HG03432 (cell line): ENCODE results near the gene DPYD.

ENCODE experiments used
- ATAC-seq: cut with Tn5 transposase; IDR thresholded peaks from one replicate; pipeline ENCODE4 v1.9.1; 2021; ENCODE audit warnings: mild to moderate bottlenecking, moderate library complexity; ENCODE audit not compliant: unreplicated experiment

Gene DPYD

DNA sequence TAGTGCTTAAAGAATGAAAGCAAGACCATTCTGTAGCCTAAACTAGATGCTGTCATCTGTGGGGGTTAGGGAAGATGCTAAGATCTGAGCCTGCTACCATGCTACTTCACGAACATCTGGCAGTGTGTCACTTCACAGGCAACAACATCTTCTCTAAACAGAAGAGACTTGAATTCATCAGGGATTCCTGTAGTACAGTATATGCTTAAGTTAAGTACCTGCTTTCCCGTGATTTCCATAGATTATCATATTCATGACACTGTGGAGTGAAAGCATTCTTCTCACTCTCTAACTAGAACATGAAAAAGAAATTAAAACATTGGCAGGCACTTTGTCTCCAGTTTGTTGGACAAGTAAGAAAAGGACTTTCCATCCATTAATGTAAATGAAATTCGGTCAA is 808.4 kb downstream of the DPYD start:
- ATAC-seq = no peak

GRCh38 chr1:97108179-97108578 is 812.7 kb downstream of the DPYD start:
- ATAC-seq = no peak

- ATAC-seq = no peak
These were observed 815.3 kb downstream of the DPYD start for GRCh38 chr1:97105531-97105930.

GRCh38 chr1:97101509-97101908 is 819.3 kb downstream of the DPYD start:
- no peak for ATAC-seq

DNA sequence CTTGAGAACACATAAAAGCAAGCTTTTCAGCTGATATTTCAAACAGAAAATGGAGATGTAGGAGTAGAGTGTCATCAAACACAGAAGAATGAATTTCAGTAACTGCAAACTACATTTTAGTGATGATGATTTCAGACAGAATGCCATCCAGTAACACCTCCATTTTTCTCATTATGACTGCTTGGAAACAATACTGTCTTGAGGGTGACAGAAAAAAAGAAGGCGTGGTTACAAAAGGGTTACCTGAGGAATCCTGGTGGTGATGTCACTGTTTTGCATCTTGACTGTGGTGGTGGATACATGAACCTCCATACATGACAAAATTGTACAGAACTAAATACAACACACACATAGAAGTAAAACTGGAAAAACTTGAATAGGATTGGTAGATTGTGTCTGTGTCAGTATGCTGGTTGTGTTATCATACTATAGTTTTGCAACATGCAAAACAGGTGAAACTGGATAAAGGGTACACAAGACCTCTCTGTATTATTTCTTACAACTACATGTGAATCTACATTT is 823.4 kb downstream of the DPYD start:
- no peak for ATAC-seq

DNA sequence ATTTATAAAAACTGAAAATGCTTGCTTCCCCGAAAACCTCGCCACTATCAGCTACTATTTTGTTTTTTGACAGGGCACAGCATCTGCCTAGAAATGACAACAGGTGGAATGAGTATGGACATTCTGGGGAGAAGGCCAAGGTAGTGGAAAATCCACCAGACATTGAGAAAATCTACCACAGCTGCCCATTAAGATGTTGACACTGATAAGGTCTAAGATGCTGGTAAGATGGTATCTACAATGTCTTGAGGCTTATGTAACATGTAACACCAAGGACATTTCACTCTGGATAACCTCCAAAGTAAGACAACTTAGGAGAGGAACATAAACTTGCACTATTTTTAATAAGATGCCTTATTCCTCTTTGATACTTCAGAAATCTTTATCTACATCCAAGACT is 825.1 kb downstream of the DPYD start:
- no peak for ATAC-seq

DNA sequence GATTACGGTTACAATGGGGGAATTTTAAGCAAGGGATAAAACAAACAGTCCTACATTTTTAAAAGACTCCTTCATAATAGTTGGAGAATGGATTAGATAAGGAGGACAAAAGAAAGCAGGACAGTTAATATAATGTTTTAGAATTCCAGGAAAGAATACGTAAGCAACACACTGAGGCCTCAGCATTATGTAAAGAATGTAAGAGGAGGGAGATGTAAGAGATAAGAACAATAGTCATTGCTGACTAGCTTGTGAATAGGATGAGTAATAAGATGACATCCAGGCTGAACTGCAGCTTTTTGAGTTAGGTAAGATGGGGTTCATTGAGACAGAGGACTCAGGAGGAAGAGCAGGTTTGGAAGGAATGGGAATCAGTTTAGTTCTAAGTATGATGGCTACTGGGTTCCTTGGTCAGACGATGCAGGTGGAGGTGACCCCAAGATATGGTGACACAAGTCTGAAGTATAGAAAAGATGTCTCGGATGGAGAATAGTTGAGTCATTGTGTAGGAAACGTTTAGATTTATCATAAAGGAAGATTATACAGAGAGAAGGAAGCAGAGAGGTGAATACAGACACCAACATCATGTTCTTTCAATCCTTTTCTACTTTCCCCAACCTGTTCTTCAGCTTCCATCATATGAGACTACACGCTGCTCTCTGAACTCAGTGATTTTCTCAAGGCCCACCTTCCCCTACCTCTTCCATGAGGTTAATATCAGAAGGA is 826.4 kb downstream of the DPYD start:
- no peak for ATAC-seq

DNA sequence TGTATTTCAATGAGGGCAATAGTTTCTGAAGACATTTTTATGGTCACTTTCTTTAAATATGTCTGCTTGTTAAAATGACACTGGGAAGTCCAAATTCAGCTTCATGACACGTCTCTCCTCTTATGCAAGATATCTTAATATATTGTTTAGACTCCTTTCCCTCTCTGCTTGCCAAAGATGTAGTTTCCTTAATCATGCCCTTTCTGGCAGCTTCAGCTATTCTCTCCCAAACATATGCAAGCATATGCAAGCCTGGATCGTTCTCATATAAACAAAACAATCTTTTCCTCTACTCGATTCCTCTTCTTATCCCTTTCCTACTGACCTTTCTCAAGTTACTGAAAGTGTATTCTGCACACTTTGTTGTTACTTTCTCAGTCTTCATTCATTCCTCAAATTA is 827.1 kb downstream of the DPYD start:
- no peak for ATAC-seq

GRCh38 chr1:97092824-97093223 is 828.0 kb downstream of the DPYD start:
- no peak for ATAC-seq

GRCh38 chr1:97091679-97092078 is 829.2 kb downstream of the DPYD start:
- no peak for ATAC-seq

GRCh38 chr1:97091263-97091662 is 829.6 kb downstream of the DPYD start:
- ATAC-seq = no peak

- no peak for ATAC-seq
These were observed 830.1 kb downstream of the DPYD start for GRCh38 chr1:97090725-97091124.

GRCh38 chr1:97089173-97089572 is 831.7 kb downstream of the DPYD start:
- ATAC-seq = no peak

DNA sequence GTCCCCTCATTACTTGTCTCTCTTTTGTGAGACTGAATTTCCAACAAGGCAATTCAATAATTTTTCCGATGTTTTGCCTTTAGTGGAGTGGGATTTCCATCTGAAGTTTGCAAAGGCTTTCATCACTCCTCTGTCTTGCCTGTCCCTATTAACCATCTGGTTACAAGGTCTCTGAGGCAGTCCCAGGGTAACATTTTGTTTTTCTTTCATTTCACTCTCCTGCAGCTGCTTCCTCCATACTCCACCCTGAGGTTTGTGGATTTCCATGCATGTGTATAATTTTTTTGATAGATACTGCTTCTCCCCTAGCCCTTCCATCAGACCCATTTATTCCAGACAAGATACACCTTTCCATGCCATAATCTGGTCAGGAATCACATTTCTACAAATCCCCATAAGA is 832.4 kb downstream of the DPYD start:
- no peak for ATAC-seq

DNA sequence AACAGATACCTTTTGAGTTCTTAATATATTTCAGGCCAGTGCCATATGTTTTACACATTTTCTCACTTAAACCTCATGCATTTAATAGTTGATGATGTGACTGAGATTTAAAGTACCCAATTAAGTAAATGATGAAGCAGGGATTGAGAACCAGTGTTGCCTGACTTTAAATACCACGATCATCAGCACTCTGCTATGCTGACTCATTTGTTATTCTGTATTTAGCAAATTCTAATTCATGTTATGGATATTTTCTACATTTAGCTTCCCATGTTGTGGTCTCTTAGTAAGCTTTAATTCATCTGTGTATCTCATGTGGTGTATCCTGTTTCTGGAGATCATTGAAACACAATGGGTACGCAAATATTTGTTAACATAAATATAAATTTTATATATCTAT is 836.3 kb downstream of the DPYD start:
- no peak for ATAC-seq

GRCh38 chr1:97082160-97082848 is 838.5 kb downstream of the DPYD start:
- ATAC-seq = no peak

GRCh38 chr1:97078872-97079271 is 842.0 kb downstream of the DPYD start:
- ATAC-seq = no peak

DNA sequence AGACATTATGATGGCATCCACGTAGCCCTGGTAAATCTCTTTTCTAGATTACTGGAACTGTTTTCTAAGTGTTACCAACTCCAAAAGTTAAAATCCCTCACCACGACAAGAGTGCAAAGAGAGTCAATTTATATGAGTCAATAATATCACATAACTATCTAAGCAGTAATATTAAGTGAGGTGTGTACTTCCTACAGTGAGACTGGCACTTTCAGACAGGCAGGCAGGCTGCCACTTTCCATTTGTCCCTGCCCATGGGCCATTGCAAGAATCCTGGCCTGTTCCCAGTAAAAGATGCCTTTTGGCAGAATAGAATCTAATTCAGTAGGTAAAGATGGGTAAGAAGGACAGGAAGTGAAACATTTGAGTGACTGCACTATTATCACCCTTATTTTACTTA is 843.6 kb downstream of the DPYD start:
- ATAC-seq = no peak

GRCh38 chr1:97074771-97075170 is 846.1 kb downstream of the DPYD start:
- no peak for ATAC-seq

- ATAC-seq = no peak
These were observed 846.9 kb downstream of the DPYD start for GRCh38 chr1:97073936-97074335.

- no peak for ATAC-seq
These were observed 847.7 kb downstream of the DPYD start for GRCh38 chr1:97073169-97073568.

DNA sequence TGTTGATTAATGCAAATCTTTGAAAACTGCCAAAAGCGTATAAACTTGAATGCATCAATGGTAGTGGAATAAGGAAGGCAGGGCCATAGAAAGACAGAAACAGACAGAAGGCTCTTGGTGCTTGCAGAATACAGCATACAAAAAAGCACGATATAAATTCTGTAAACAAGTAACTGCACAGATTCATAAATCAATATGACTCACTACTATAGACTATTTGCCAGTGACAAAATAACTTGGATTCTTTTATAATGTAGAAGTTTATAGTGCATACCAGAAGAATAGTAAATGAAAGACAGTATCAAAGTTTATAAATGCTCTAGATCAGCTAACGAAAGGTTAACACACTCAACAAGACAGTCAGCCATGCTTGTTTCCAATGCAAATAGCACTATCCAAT is 849.7 kb downstream of the DPYD start:
- ATAC-seq = no peak
